ENCODE measurements around the gene APBA2.

DNA sequence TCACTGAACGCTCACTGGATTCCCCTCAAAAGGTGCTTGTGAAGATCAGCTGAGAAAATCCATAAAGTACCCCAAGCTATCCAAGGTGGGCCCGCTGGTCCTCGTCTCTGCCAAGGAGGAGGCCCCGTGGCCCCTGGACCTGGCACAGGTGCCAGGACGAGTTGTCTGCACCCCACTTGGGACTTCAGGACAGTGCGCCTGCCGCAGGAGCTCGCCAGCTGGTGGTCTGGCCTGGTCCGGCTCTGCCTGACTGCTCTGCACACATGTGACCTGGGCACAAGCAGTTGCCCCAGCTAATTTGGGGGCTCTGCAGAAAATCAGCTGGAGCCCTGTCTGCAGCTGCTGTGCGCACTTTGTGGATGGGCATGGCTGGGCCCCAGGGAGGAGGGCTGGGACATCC, 224.0 kb downstream of the APBA2 start:
- no peak for TF ChIP-seq HDAC1 (CRISPR knock-in tag; IDR thresholded peaks at IDR 0.05)
- TF ChIP-seq MTF2 (CRISPR knock-in tag; IDR thresholded peaks at IDR 0.05; ENCODE audit: borderline replicate concordance), result no peak
- TF ChIP-seq ZNF530 (CRISPR knock-in tag; IDR thresholded peaks at IDR 0.05; ENCODE audit: low read depth), result no peak
- TF ChIP-seq, protein P1, sequence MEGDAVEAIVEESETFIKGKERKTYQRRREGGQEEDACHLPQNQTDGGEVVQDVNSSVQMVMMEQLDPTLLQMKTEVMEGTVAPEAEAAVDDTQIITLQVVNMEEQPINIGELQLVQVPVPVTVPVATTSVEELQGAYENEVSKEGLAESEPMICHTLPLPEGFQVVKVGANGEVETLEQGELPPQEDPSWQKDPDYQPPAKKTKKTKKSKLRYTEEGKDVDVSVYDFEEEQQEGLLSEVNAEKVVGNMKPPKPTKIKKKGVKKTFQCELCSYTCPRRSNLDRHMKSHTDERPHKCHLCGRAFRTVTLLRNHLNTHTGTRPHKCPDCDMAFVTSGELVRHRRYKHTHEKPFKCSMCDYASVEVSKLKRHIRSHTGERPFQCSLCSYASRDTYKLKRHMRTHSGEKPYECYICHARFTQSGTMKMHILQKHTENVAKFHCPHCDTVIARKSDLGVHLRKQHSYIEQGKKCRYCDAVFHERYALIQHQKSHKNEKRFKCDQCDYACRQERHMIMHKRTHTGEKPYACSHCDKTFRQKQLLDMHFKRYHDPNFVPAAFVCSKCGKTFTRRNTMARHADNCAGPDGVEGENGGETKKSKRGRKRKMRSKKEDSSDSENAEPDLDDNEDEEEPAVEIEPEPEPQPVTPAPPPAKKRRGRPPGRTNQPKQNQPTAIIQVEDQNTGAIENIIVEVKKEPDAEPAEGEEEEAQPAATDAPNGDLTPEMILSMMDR (CRISPR knock-in tag; IDR thresholded peaks at IDR 0.05), result no peak
- no peak for TF ChIP-seq RXRA (CRISPR knock-in tag; IDR thresholded peaks at IDR 0.05)

All from HepG2 (cell line).